ENCODE measurements around the gene NOC3L. TPM values are rescaled to one million over a fixed set of nuclear protein-coding genes. Genes with fewer than 3 reads are reported as not detected.

Gene NOC3L
- total and polyA plus RNA-seq, 9 of the 15 experiments (the other 6 are each of a cell fraction or from before 2014, with no cell fraction given), result 23.8 to 57.6 (median 32.6) TPM

DNA sequence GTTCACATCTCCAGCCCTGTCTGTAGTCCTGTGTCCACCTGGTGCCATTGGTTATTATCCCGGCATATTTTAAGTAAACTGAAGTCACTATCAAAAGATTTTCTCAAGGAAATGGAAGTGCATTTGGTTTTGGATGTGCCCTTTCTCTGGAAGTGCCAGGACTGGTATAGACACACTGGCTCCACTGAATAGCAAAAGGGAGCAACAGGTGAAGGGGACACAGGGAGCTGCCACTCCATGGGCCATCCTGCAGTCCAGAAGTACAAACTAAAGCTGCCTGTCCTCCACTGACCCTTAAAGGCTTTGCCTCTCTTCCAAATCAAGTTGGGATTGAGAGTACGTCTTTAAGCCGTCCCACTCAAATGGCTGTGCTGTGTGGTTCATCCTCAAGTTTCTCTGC, 62.7 kb downstream of the NOC3L start:
- intact Hi-C loops (cut with micrococcal nuclease), result no loop called here
- no peak overlapping the region for H3K4me3 ChIP-seq

DNA sequence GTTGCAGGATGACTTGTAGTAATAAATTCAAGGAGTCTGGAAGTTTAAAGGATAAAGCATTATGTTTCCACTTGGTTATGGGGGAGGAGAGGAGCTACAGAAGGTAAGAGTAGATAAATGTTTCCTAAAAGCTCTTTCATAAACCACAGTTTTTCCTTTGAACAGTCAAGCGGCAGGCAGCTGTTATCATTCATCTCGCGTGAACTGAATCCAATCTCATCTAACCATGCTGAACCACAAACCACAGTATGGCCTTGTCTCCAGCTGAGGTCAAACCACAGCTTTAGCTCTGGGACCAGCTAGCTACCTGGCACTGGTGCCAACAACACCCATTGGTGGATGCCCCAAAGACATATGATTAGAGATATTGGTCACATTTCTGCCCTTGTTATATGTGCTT, 63.3 kb downstream of the NOC3L start:
- H3K4me3 ChIP-seq, result no peak overlapping the region
- peaks cover 6 to 10% of the 10 kb centered on the region in 2 experiments for H3K27me3 ChIP-seq (ENCODE audit: control insufficient read depth in 2 of 2, insufficient read depth in 2 of 2, low read length in 2 of 2)
- no TSS peak for BruUV-seq (replicated peaks)
- no peaks in the 10 kb centered on the region for H3K79me2 ChIP-seq (ENCODE audit: control insufficient read depth, insufficient read depth, low read length)
- no peaks in the 10 kb centered on the region for H3K36me3 ChIP-seq (ENCODE audit: control insufficient read depth, insufficient read depth, low read length)
- ChIA-PET POLR2A (no interaction called here), CTCF (ENCODE audit: low intra/inter-chr PET ratio) (no interaction called here)
- H3K27ac ChIP-seq (ENCODE audit: extremely low read depth, low read depth, low read length), result no peak overlapping the region
- FAIRE-seq, result peak; percentile 92
- H3K4me1 ChIP-seq (replicated peaks in 1 of 2; ENCODE audit: control insufficient read depth in 2 of 2, insufficient read depth in 2 of 2, low read length in 2 of 2), result peaks cover 0 to 5% of the 10 kb centered on the region in 2 experiments; a peak in 2 of 5 replicates
- ATAC-seq, result peak; percentile 93
- no peak overlapping the region for H2AFZ ChIP-seq (ENCODE audit: low read depth, low read length)
- peaks cover 13% of the 10 kb centered on the region for H4K20me1 ChIP-seq (replicated peaks; ENCODE audit: control insufficient read depth, insufficient read depth, low read length)
- 0% methylated on average over 3 of the region's 3 CpGs for WGBS (ENCODE audit: insufficient coverage, low coverage, missing lambda C conversion rate)
- no peak overlapping the region for H3K9ac ChIP-seq (ENCODE audit: insufficient read depth in 1 of 2, low read depth in 2 of 2, low read length in 2 of 2)
- intact Hi-C loops (cut with micrococcal nuclease), result no loop called here
- in situ Hi-C loops (cut with MboI), result no loop called here
- H3K9me1 ChIP-seq (ENCODE audit: control insufficient read depth, insufficient read depth, low read length), result no peaks in the 10 kb centered on the region
- peak; percentile 59 to 79 (median 64) for DNase-seq (ENCODE audit: extremely low read depth in 1 of 4, low spot score in 3 of 4)
- H3K9me3 ChIP-seq (replicated peaks; ENCODE audit: control insufficient read depth, insufficient read depth, low read depth, low read length), result no peaks in the 10 kb centered on the region
- no peak overlapping the region for H3K4me2 ChIP-seq (ENCODE audit: insufficient read depth, low read length)
- TF ChIP-seq HDAC2 (IDR thresholded peaks at IDR 0.05) (peak; percentile 96), ZNF586 (CRISPR knock-in tag; conservative IDR thresholded peaks at IDR 0.05) (no peak), TEAD1 (CRISPR knock-in tag; IDR thresholded peaks at IDR 0.05) (no peak; a peak in 1 of 4 replicates), GATAD2A (IDR thresholded peaks at IDR 0.05) (no peak), RCOR1 (IDR thresholded peaks at IDR 0.05; ENCODE audit: borderline replicate concordance in 1 of 2, low read depth in 2 of 2, low read length in 2 of 2) (peak; percentile 96 to 99), SOX6 (IDR thresholded peaks at IDR 0.05) (peak; percentile 93), C11orf30 (IDR thresholded peaks at IDR 0.05; ENCODE audit: low read depth) (no peak), MECOM (CRISPR knock-in tag; IDR thresholded peaks at IDR 0.05) (no peak), CBFA2T2 (conservative IDR thresholded peaks at IDR 0.05) (peak; percentile 95), ZNF384 (IDR thresholded peaks at IDR 0.05; ENCODE audit: low read depth, low read length) (no peak), PBX2 (CRISPR knock-in tag; IDR thresholded peaks at IDR 0.05; ENCODE audit: low read depth) (no peak), PBX2 (tag; conservative IDR thresholded peaks at IDR 0.05; ENCODE audit: low read depth) (no peak), ARHGAP35 (IDR thresholded peaks at IDR 0.05; ENCODE audit: partially characterized antibody) (no peak)

More for the DNA sequence above, 62.7 kb downstream of the NOC3L start:
- no peak for TF ChIP-seq PYGO2 (tag; IDR thresholded peaks at IDR 0.05)
- H3K9me3 ChIP-seq (replicated peaks; ENCODE audit: control insufficient read depth, insufficient read depth, low read depth, low read length), result no peaks in the 10 kb centered on the region
- H3K4me1 ChIP-seq (replicated peaks in 1 of 2; ENCODE audit: control insufficient read depth in 2 of 2, insufficient read depth in 2 of 2, low read length in 2 of 2), result peaks cover 0 to 5% of the 10 kb centered on the region in 2 experiments; a peak in 2 of 5 replicates
- no peak for FAIRE-seq
- peaks cover 6 to 10% of the 10 kb centered on the region in 2 experiments for H3K27me3 ChIP-seq (ENCODE audit: control insufficient read depth in 2 of 2, insufficient read depth in 2 of 2, low read length in 2 of 2)
- no peak overlapping the region for H3K4me2 ChIP-seq (ENCODE audit: insufficient read depth, low read length)
- no peak overlapping the region for H3K9ac ChIP-seq (ENCODE audit: insufficient read depth in 1 of 2, low read depth in 2 of 2, low read length in 2 of 2)
- H4K20me1 ChIP-seq (replicated peaks; ENCODE audit: control insufficient read depth, insufficient read depth, low read length), result peaks cover 13% of the 10 kb centered on the region
- 6% methylated on average over 3 of the region's 3 CpGs for WGBS (ENCODE audit: insufficient coverage, low coverage, missing lambda C conversion rate)
- no peak for ATAC-seq
- H3K79me2 ChIP-seq (ENCODE audit: control insufficient read depth, insufficient read depth, low read length), result no peaks in the 10 kb centered on the region
- no peak overlapping the region for H3K27ac ChIP-seq (ENCODE audit: extremely low read depth, low read depth, low read length)
- POLR2A ChIA-PET, result no interaction called here
- no peak for DNase-seq (ENCODE audit: extremely low read depth in 1 of 4, low spot score in 3 of 4)
- in situ Hi-C loops (cut with MboI), result no loop called here
- CTCF ChIA-PET (ENCODE audit: low intra/inter-chr PET ratio), result no interaction called here
- no peaks in the 10 kb centered on the region for H3K36me3 ChIP-seq (ENCODE audit: control insufficient read depth, insufficient read depth, low read length)
- H2AFZ ChIP-seq (ENCODE audit: low read depth, low read length), result no peak overlapping the region
- BruUV-seq (replicated peaks), result no TSS peak
- H3K9me1 ChIP-seq (ENCODE audit: control insufficient read depth, insufficient read depth, low read length), result no peaks in the 10 kb centered on the region
